GM18505 (cell line): ENCODE data around the gene PAK1IP1.
"Not testable (repeated sequence)": the region's sequence is repeated elsewhere in the genome, so short reads cannot be mapped to it uniquely, and the experiment has no call there.

Experiments used
- ATAC-seq: cut with Tn5 transposase; IDR thresholded peaks from one replicate; pipeline ENCODE4 v1.9.1; 2021; ENCODE audit not compliant: unreplicated experiment
- POLR2A ChIP-seq: IDR thresholded peaks from 4 replicates; pipeline ENCODE4 v1.6.1; 2011; ENCODE audit warnings: borderline replicate concordance; ENCODE audit not compliant: insufficient read depth, insufficient read length; ENCODE audit errors: extremely low read depth

PAK1IP1 gene

DNA sequence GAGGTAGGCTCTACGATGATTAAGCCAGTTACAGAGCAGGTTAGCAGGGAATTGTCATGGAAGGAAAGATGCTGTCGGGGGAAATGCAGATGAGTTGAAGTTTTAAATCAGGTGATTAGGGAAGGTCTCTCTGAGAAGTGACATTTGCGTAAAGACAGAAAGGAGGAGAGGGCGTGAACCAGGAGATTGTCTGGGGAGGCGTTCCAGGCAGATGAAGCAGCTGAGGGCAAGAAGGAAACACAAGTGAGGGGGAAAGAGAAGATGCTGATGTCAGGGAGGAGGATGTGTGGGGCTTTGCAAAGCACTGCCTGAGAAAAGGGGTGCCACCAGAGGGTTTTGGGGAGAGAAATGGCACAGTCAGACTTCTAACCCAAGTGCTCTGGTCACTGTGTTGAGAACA, 50.3 kb downstream of the PAK1IP1 start:
- TF ChIP-seq POLR2A: no peak
- no peak for ATAC-seq

DNA sequence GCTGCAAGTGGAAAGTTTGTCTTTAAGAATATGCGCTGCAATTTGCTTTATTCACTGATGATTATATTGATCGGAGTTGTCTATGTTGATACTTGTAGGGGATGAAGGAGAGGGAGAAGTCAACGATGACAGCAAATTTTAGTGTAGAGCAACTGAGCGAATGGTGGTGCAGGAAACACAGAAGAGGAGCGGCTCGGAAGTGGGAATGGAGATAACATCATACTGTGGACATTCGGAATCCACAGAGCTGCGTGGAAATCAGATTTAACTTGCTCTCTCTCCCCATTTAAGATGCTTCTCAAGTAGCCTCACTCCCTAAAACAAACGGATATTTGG, 52.1 kb downstream of the PAK1IP1 start:
- TF ChIP-seq POLR2A: no peak
- ATAC-seq: no peak

DNA sequence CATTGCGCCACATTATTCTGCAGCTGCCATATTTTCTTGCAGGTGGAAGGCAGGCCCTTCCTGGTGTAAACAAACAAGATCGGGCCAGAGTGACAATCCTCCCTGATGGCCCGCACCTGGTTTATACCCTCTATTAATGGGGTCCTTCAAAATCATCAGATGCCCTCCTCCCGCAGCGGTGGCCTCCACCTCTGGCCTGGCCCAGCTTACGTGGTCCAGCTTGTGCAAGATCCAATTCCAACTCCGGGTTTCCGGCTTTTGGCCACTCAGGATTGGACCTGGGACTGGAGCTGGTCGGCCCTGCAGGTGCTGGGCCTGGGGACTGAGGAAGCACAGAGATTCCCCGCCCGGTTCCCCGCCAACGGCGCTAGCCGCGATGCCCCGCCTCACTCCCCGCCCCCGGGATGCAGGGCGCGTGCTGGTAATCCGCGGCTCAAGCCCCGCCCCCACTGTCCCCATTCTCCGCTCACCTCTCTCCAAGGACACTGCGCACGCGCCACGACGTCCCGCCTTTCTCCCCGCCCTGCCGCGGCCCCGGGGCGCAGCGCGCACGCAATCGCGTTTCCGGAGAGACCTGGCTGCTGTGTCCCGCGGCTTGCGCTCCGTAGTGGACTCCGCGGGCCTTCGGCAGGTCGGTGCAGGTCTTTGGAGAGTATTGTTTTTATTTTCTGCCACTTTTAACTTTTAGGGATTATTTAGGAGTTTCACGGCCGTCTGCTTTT, 52.6 kb downstream of the PAK1IP1 start, which contains the start of gene TMEM14B:
TMEM14B (plus strand) TSS at position 555 of the 722 bp plus-strand sequence. CDS start 1,441 bp downstream, outside the sequence.
- ATAC-seq: peak; percentile 97
- TF ChIP-seq POLR2A: peak; percentile 94

DNA sequence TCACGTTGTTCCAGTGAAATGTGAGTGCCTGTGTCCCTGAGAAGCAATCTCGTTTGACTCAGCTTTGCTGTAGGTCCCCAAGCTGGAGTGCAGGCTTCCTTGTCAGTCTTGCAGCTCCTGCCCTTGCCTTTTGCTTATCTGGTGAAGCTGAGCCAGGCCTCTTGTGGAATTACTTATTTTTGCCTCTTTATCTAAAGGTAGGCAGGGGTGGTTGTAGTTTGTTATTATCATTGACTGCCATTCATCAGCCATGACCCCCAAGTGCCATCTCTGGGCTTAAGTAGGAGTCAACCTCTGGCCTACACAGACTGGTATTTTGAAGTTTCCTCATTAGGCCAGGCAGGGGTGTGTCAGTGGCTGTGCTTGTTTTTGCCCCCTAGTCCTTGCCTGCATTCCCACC, 55.0 kb downstream of the PAK1IP1 start:
- TF ChIP-seq POLR2A: no peak
- ATAC-seq: no peak

DNA sequence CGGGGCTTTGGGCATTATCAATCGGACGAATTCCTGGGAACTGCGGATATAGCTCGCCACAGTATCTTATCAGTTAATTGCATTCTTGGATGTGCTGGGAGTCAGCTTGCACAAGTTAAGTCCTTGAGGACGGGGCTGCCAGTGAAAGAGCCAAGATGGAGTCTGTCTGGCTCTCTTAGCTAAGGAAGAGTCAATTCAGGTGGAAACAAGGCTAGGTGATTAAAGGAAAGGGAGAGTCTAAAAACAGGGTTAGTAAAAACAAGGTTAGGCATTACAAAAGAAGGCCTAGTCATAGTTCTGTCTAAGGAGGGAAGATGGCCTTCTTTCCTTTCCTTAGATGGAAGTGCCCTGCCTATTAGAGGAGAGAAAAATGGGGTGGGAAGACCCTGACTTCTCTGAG, 55.8 kb downstream of the PAK1IP1 start:
- not testable (repeated sequence) for ATAC-seq

DNA sequence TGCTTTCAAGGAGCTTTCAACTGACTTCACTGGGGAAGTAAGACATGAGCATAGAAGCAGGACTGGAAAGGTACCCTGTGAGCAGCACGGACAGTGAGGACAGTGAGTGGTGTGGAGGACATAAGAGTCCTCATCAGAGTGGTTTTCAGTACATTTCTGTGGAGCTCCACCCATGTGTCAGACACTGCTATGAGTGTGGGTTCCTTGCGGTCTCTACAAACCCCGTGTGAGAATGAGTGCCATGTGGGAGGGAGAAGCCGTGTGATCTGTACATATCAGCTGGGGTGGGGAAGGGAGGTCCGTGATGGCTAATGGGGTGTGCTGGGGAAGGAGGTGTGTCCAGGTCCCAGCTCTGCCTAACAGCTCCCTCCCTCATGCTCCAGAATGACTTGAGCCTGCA, 57.0 kb downstream of the PAK1IP1 start:
- not testable (repeated sequence) for ATAC-seq

DNA sequence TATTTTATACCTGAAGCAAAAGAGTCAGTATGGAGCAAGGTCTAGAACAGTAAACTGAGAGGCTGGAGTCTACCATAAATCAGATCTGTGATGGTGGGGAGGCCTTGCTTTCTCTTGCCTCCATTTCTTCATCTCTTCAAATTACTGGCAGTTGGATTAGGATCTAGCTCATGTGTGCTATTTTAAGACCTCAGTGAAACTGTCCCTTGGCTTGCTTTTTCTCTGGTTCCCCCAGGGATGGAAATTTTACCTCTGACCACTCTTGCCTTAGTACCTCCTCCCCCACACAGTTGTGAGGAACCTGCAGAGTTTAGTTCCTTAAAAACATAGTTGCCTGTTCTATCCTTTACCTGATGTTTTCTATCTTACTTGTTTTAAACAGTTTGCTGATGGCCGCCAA, 61.3 kb downstream of the PAK1IP1 start:
- ATAC-seq: no peak
- no peak for TF ChIP-seq POLR2A
